ENCODE results near the gene C1orf141. TPM values are rescaled to one million over a fixed set of nuclear protein-coding genes. Genes with fewer than 3 reads are reported as not detected.
"Not testable (repeated sequence)": the region's sequence is repeated elsewhere in the genome, so short reads cannot be mapped to it uniquely, and the experiment has no call there.

Gene C1orf141
- total and polyA plus RNA-seq, 3 experiments from 2014 or later = not detected

- CTCF ChIA-PET = interaction anchor here (0.8 to 3.7 kb wide), 3 partner anchors 69 to 147 kb away, joined by 3 to 50 read pairs (median 9); no protein-coding TSS in a partner anchor
Measured at GRCh38 chr1:67142931-67143330, 8.2 kb upstream of the C1orf141 start.

DNA sequence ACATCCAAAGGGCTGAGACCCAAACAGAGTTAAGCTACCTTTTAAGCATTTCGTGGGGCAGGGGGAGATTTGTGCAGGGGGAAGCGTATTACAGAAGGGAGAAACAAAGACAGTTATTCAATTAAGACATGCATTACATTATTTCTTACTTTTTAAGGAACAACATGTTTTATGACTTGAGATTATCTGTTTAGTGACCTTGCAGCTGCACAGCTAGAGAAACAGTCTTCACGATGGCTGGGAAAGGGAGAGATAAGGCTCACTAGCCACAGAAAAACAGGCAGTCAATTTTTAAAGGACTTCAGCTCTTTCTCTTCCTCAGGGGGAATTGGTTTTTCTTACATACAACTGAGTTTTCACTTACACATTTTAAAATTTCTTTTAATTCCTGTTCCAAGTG is 7.1 kb upstream of the C1orf141 start:
- H3K9me3 ChIP-seq (ENCODE audit: low read length); H3K9me3 Mint-ChIP-seq; DNase-seq; H3K4me3 ChIP-seq (ENCODE audit: low read length); H3K36me3 Mint-ChIP-seq; H3K27me3 ChIP-seq (ENCODE audit: insufficient read depth, low read length, poor library complexity, severe bottlenecking); H3K36me3 ChIP-seq (ENCODE audit: insufficient read depth, low read length); POLR2A ChIA-PET: not testable (repeated sequence)
- H3K27me3 Mint-ChIP-seq = peaks cover 0 to 12% of the 10 kb centered on the region in 2 donors
- H3K4me3 Mint-ChIP-seq = peak overlapping the region in 1 of 7 donors; percentile 0
- H3K4me1 ChIP-seq (ENCODE audit: insufficient read depth, low read length) = peaks cover 22% of the 10 kb centered on the region
- peaks cover 33 to 38% (median 34%) of the 10 kb centered on the region in 3 donors for H3K4me1 Mint-ChIP-seq
- H3K27ac Mint-ChIP-seq = peak overlapping the region in 3 of 8 donors; percentile 26 to 71 (median 39)
- CTCF ChIA-PET = interaction anchor here (0.8 to 2.0 kb wide), 5 partner anchors 15 to 146 kb away, joined by 3 to 9 read pairs (median 3); no protein-coding TSS in a partner anchor
- H3K27ac ChIP-seq (ENCODE audit: low read depth, low read length) = peak overlapping the region; percentile 6

More at GRCh38 chr1:67142931-67143330, 8.2 kb upstream of the C1orf141 start:
- Histone ChIP-seq H3K4me1 (ENCODE audit: insufficient read depth, low read length) (peaks cover 22% of the 10 kb centered on the region), H3K4me3 (ENCODE audit: low read length) (no peak overlapping the region), H3K27ac (ENCODE audit: low read depth, low read length) (no peak overlapping the region), H3K36me3 (ENCODE audit: insufficient read depth, low read length) (no peaks in the 10 kb centered on the region), H3K9me3 (ENCODE audit: low read length) (no peaks in the 10 kb centered on the region), H3K27me3 (ENCODE audit: insufficient read depth, low read length, poor library complexity, severe bottlenecking) (no peaks in the 10 kb centered on the region)
- peaks cover 33 to 42% (median 34%) of the 10 kb centered on the region in 3 donors for H3K4me1 Mint-ChIP-seq
- H3K4me3 Mint-ChIP-seq = peak overlapping the region in 6 of 7 donors; percentile 2 to 29 (median 20)
- POLR2A ChIA-PET = no interaction called here
- peaks cover 0 to 6% of the 10 kb centered on the region in 2 donors for H3K27me3 Mint-ChIP-seq
- no peaks in the 10 kb centered on the region for H3K36me3 Mint-ChIP-seq
- DNase-seq = peak in 2 of 5 donors; percentile 37 to 61
- H3K27ac Mint-ChIP-seq = peak overlapping the region; percentile 5 to 89 (median 64)
- H3K9me3 Mint-ChIP-seq = no peaks in the 10 kb centered on the region

DNA sequence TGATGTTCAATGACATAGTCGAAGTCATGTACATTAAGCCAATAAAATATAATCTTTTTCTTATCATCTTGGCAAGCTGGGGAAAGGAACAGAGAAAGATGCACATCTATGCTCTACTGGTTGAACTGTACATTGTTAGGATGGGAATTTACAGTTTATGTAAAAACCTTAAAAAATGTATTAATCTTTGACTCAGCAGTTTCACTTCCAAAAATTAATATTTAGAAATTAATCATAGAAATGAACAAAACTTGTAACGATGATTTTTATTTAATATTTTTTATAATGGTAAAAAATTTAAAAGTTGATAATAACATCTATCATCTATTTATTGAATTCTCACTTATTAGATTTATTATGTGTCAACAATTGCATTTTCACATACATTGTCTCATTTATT is 5.7 kb upstream of the C1orf141 start:
- ChIA-PET CTCF (no interaction called here), POLR2A (no interaction called here)
- H3K9me3 Mint-ChIP-seq = no peaks in the 10 kb centered on the region

GRCh38 chr1:67138813-67139499 is 4.2 kb upstream of the C1orf141 start:
- H3K4me3 ChIP-seq (ENCODE audit: low read length) = no peak overlapping the region
- peaks cover 4 to 25% of the 10 kb centered on the region in 2 donors for H3K27me3 Mint-ChIP-seq
- peaks cover 23 to 24% (median 24%) of the 10 kb centered on the region in 3 donors for H3K4me1 Mint-ChIP-seq
- peaks cover 14% of the 10 kb centered on the region for H3K4me1 ChIP-seq (ENCODE audit: insufficient read depth, low read length)
- no peaks in the 10 kb centered on the region for H3K36me3 ChIP-seq (ENCODE audit: insufficient read depth, low read length)
- H3K9me3 Mint-ChIP-seq = no peaks in the 10 kb centered on the region
- H3K27ac Mint-ChIP-seq = no peak overlapping the region
- H3K36me3 Mint-ChIP-seq = no peaks in the 10 kb centered on the region
- no peaks in the 10 kb centered on the region for H3K9me3 ChIP-seq (ENCODE audit: low read length)
- H3K4me3 Mint-ChIP-seq = no peak overlapping the region
- no peaks in the 10 kb centered on the region for H3K27me3 ChIP-seq (ENCODE audit: insufficient read depth, low read length, poor library complexity, severe bottlenecking)
- POLR2A ChIA-PET = no interaction called here
- CTCF ChIA-PET = interaction anchor here (0.9 kb wide), 1 partner anchor 73 kb away, joined by 3 read pairs; no protein-coding TSS in a partner anchor
- DNase-seq = no peak
- no peak overlapping the region for H3K27ac ChIP-seq (ENCODE audit: low read depth, low read length)

More for the DNA sequence above, 5.7 kb upstream of the C1orf141 start:
- Histone ChIP-seq H3K4me3 (ENCODE audit: low read length) (no peak overlapping the region), H3K36me3 (ENCODE audit: insufficient read depth, low read length) (no peaks in the 10 kb centered on the region), H3K27me3 (ENCODE audit: insufficient read depth, low read length, poor library complexity, severe bottlenecking) (no peaks in the 10 kb centered on the region), H3K4me1 (ENCODE audit: insufficient read depth, low read length) (peaks cover 22% of the 10 kb centered on the region), H3K27ac (ENCODE audit: low read depth, low read length) (no peak overlapping the region), H3K9me3 (ENCODE audit: low read length) (no peaks in the 10 kb centered on the region)
- Mint-ChIP-seq H3K4me1 (peaks cover 23 to 26% (median 25%) of the 10 kb centered on the region in 3 donors), H3K27ac (no peak overlapping the region), H3K4me3 (no peak overlapping the region), H3K36me3 (no peaks in the 10 kb centered on the region), H3K27me3 (peaks cover 2 to 15% of the 10 kb centered on the region in 2 donors)
- no peak for DNase-seq

DNA sequence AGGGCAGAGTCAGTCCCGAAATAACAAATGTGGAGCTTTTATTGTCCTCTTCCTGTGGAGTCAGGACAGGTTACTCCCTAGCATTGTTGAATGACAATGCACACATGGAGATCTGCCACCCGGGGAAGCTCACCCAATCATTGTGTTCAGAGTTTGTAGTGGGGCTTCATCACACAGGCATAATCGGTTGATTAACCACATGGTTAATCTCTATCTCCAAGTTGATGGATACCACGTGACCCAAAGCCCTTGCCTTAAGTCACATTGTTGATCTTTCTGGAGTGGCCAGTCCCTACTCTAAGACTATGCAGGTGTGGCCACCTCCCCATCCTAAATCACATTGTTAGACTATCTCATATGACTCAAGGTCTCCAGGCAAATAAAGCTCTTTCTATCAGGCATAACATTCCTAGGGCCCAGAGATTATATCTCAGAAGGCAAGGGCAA is 2.6 kb upstream of the C1orf141 start:
- Histone ChIP-seq H3K9me3 (ENCODE audit: low read length) (no peaks in the 10 kb centered on the region), H3K4me1 (ENCODE audit: insufficient read depth, low read length) (no peaks in the 10 kb centered on the region), H3K4me3 (ENCODE audit: low read length) (no peak overlapping the region), H3K27me3 (ENCODE audit: insufficient read depth, low read length, poor library complexity, severe bottlenecking) (no peaks in the 10 kb centered on the region), H3K36me3 (ENCODE audit: insufficient read depth, low read length) (no peaks in the 10 kb centered on the region), H3K27ac (ENCODE audit: low read depth, low read length) (no peak overlapping the region)
- POLR2A ChIA-PET = no interaction called here
- H3K27me3 Mint-ChIP-seq = peaks cover 4 to 25% of the 10 kb centered on the region in 2 donors
- no peak for DNase-seq
- no peaks in the 10 kb centered on the region for H3K9me3 Mint-ChIP-seq
- H3K36me3 Mint-ChIP-seq = no peaks in the 10 kb centered on the region
- CTCF ChIA-PET = no interaction called here
- H3K4me1 Mint-ChIP-seq = peaks cover 9 to 11% (median 10%) of the 10 kb centered on the region in 3 donors
- H3K27ac Mint-ChIP-seq = no peak overlapping the region
- no peak overlapping the region for H3K4me3 Mint-ChIP-seq

DNA sequence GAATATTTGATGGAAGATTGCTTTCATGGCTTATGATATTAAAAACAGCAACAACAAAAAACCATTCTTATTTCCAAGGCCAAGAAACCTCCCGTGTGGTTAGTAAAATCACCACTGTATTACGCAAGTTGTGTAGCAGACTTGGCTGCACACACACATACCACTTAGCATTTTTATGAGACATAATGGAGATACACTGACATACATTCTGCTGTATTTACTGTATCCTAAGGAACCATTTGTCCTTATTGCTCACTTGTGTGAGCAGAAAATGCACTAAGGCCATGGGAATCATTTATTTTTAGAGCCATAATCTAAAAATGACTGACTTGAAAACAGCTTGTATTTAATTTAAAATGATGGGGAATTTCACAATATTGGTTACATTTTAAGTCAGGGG is 584 bp upstream of the C1orf141 start:
- Mint-ChIP-seq H3K4me1 (peaks cover 5 to 9% (median 6%) of the 10 kb centered on the region in 3 donors), H3K9me3 (no peaks in the 10 kb centered on the region), H3K27ac (no peak overlapping the region), H3K4me3 (no peak overlapping the region), H3K27me3 (peaks cover 4 to 25% of the 10 kb centered on the region in 2 donors), H3K36me3 (no peaks in the 10 kb centered on the region)
- H3K36me3 ChIP-seq (ENCODE audit: insufficient read depth, low read length) = no peaks in the 10 kb centered on the region
- H3K4me1 ChIP-seq (ENCODE audit: insufficient read depth, low read length) = no peaks in the 10 kb centered on the region
- no peaks in the 10 kb centered on the region for H3K27me3 ChIP-seq (ENCODE audit: insufficient read depth, low read length, poor library complexity, severe bottlenecking)
- no peak for DNase-seq
- no peaks in the 10 kb centered on the region for H3K9me3 ChIP-seq (ENCODE audit: low read length)
- H3K27ac ChIP-seq (ENCODE audit: low read depth, low read length) = no peak overlapping the region
- H3K4me3 ChIP-seq (ENCODE audit: low read length) = no peak overlapping the region
- ChIA-PET CTCF (interaction anchor here (0.6 to 1.9 kb wide), 2 partner anchors 9 to 401 kb away, joined by 3 to 5 read pairs; no protein-coding TSS in a partner anchor), POLR2A (no interaction called here)

- no peaks in the 10 kb centered on the region for H3K27me3 ChIP-seq (ENCODE audit: insufficient read depth, low read length, poor library complexity, severe bottlenecking)
- Mint-ChIP-seq H3K36me3 (no peaks in the 10 kb centered on the region), H3K27me3 (peaks cover 4 to 21% of the 10 kb centered on the region in 2 donors), H3K4me1 (peaks cover 5 to 9% (median 6%) of the 10 kb centered on the region in 3 donors), H3K4me3 (no peak overlapping the region), H3K9me3 (no peaks in the 10 kb centered on the region), H3K27ac (no peak overlapping the region)
- H3K9me3 ChIP-seq (ENCODE audit: low read length) = no peaks in the 10 kb centered on the region
- no peak overlapping the region for H3K4me3 ChIP-seq (ENCODE audit: low read length)
- H3K4me1 ChIP-seq (ENCODE audit: insufficient read depth, low read length) = no peaks in the 10 kb centered on the region
- H3K27ac ChIP-seq (ENCODE audit: low read depth, low read length) = no peak overlapping the region
- H3K36me3 ChIP-seq (ENCODE audit: insufficient read depth, low read length) = no peaks in the 10 kb centered on the region
- no peak for DNase-seq
- ChIA-PET POLR2A (no interaction called here), CTCF (no interaction called here)
Measured at GRCh38 chr1:67133177-67133576, 1.6 kb downstream of the C1orf141 start.

- H3K4me1 Mint-ChIP-seq = peaks cover 5 to 9% (median 6%) of the 10 kb centered on the region in 3 donors
- no peaks in the 10 kb centered on the region for H3K27me3 ChIP-seq (ENCODE audit: insufficient read depth, low read length, poor library complexity, severe bottlenecking)
- no peaks in the 10 kb centered on the region for H3K36me3 Mint-ChIP-seq
- no peak overlapping the region for H3K4me3 Mint-ChIP-seq
- H3K27me3 Mint-ChIP-seq = peaks cover 3 to 12% of the 10 kb centered on the region in 2 donors
- no peaks in the 10 kb centered on the region for H3K9me3 Mint-ChIP-seq
- no peak overlapping the region for H3K27ac Mint-ChIP-seq
- no peaks in the 10 kb centered on the region for H3K36me3 ChIP-seq (ENCODE audit: insufficient read depth, low read length)
- ChIA-PET CTCF (no interaction called here), POLR2A (no interaction called here)
- DNase-seq = no peak
- no peak overlapping the region for H3K27ac ChIP-seq (ENCODE audit: low read depth, low read length)
- no peaks in the 10 kb centered on the region for H3K4me1 ChIP-seq (ENCODE audit: insufficient read depth, low read length)
- H3K4me3 ChIP-seq (ENCODE audit: low read length) = no peak overlapping the region
- H3K9me3 ChIP-seq (ENCODE audit: low read length) = no peaks in the 10 kb centered on the region
Measured at GRCh38 chr1:67130673-67131072, 4.1 kb downstream of the C1orf141 start.

Data from CD8-positive, alpha-beta memory T cell (primary cell).